Gastroesophageal sphincter (tissue), 2 donors: Measurements from ENCODE around the gene COL4A6.

Source experiments
- EP300 ChIP-seq: sonication (generic); formaldehyde crosslinking; IDR thresholded peaks from one replicate; pipeline ENCODE4 v1.6.1; 2017; ENCODE audit warnings: antibody characterized with exemption, mild to moderate bottlenecking
- POLR2A ChIP-seq, 2 donors: fragments of 450-650 bp; IDR thresholded peaks; one replicate each; pipeline ENCODE4 v1.6.1; 2017; ENCODE audit warnings: antibody characterized with exemption in 2 of 2, mild to moderate bottlenecking in 2 of 2, moderate library complexity in 1 of 2

DNA sequence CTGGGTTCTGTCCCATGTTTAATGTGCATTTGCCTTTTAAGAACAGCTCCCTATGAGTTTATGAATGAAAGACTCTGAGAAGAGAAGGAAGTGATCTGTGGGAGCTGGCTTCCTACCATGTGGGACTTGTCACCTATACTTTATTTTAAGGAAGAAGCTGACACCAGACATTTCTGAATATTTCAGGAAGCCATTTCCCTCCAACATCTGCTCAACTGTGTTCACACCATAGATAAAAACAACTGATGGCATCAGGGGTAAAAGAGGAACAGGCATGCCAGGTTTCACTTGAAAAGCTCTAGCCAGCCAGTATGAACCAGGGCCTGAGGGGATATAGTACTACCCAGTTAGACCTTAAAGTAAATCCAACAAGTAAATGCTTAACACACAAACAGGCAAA lies 116.0 kb downstream of the COL4A6 start:
- TF ChIP-seq EP300 (no peak), POLR2A (IDR thresholded peaks at IDR 0.05) (no peak)
